ENCODE data around the gene TBL1X.

- TF ChIP-seq CTCF (CRISPR knock-in tag; IDR thresholded peaks at IDR 0.05): no peak
- TF ChIP-seq ATF3 (CRISPR knock-in tag; IDR thresholded peaks at IDR 0.05): no peak
- TF ChIP-seq ZNF280D (CRISPR knock-in tag; IDR thresholded peaks at IDR 0.05): no peak
- TF ChIP-seq MZF1 (CRISPR knock-in tag; IDR thresholded peaks at IDR 0.05; ENCODE audit: borderline replicate concordance): no peak
- no peak for TF ChIP-seq SKIL (CRISPR knock-in tag; IDR thresholded peaks at IDR 0.05; ENCODE audit: borderline replicate concordance)
- no peak for TF ChIP-seq IRF2 (CRISPR knock-in tag; IDR thresholded peaks at IDR 0.05)
- TF ChIP-seq ZNF609 (CRISPR knock-in tag; IDR thresholded peaks at IDR 0.05; ENCODE audit: borderline replicate concordance): no peak
- no peak for TF ChIP-seq POLR2AphosphoS5 (IDR thresholded peaks at IDR 0.05; ENCODE audit: low read depth, low read length)
- TF ChIP-seq ZNF589 (CRISPR knock-in tag; conservative IDR thresholded peaks at IDR 0.05): no peak
- no peak for TF ChIP-seq ATRX (CRISPR knock-in tag; IDR thresholded peaks at IDR 0.05; ENCODE audit: borderline replicate concordance)
- no peak for TF ChIP-seq ZFYVE20 (CRISPR knock-in tag; IDR thresholded peaks at IDR 0.05; ENCODE audit: borderline replicate concordance, low read depth)
- TF ChIP-seq EZH2 (conservative IDR thresholded peaks at IDR 0.05; ENCODE audit: low read depth, low read length): no peak
- no peak for TF ChIP-seq ZNF768 (CRISPR knock-in tag; IDR thresholded peaks at IDR 0.05)
Observed at GRCh38 chrX:9555354-9555753, 90.5 kb downstream of the TBL1X start.
